Hepatocyte (in vitro differentiated cells): ENCODE measurements around the gene FBXL3.

Source experiments
- CTCF ChIP-seq: fragments of 200-600 bp; sonication (generic); IDR thresholded peaks from 2 replicates; pipeline ENCODE4 v1.5.1; 2016; ENCODE audit warnings: antibody characterized with exemption, mild to moderate bottlenecking; ENCODE audit not compliant: poor library complexity
- EZH2 ChIP-seq: fragments of 200-600 bp; sonication (generic); IDR thresholded peaks from 2 replicates; pipeline ENCODE4 v1.6.1; 2016; ENCODE audit warnings: antibody characterized with exemption, mild to moderate bottlenecking, borderline replicate concordance
- EZH2phosphoT487 ChIP-seq: fragments of 200-600 bp; sonication (generic); IDR thresholded peaks from one replicate; pipeline ENCODE4 v1.6.1; 2018; ENCODE audit warnings: antibody characterized with exemption, mild to moderate bottlenecking, low read depth, moderate library complexity; ENCODE audit not compliant: unreplicated experiment, severe bottlenecking

GRCh38 chr13:77047649-77048343 is 20.8 kb upstream of the FBXL3 start:
- TF ChIP-seq CTCF: no peak
- TF ChIP-seq EZH2: no peak
- no peak for TF ChIP-seq EZH2phosphoT487
